CD4-positive, alpha-beta memory T cell (primary cell): Measurements from ENCODE around the gene AZIN2. TPM values are rescaled to one million over a fixed set of nuclear protein-coding genes. Genes with fewer than 3 reads are reported as not detected.
"Not testable (repeated sequence)": the region's sequence is repeated elsewhere in the genome, so short reads cannot be mapped to it uniquely, and the experiment has no call there.

ENCODE experiments used
- CTCF ChIA-PET: fragments of 350-600 bp; sonication (Branson Sonifier 250); formaldehyde crosslinking; loops from one replicate; lab custom pipeline; 2021; ENCODE audit warnings: inconsistent platforms; ENCODE audit not compliant: partially characterized antibody; lab: Charles Lee
- POLR2A ChIA-PET: fragments of 350-600 bp; sonication (Branson Sonifier 250); formaldehyde crosslinking; loops from one replicate; lab custom pipeline; 2021; ENCODE audit not compliant: partially characterized antibody; lab: Charles Lee
- DNase-seq, 5 donors: peaks; one replicate each; pipeline versions ENCODE4 v3.0.0 to v3.0.0-alpha.2; 2020 to 2022; ENCODE audit warnings: mixed read lengths in 1 of 5
- H3K27ac ChIP-seq: one replicate; pipeline ENCODE4 v1.7.0; 2013; ENCODE audit warnings: low read depth, low read length
- H3K27me3 ChIP-seq: 2 replicates; pipeline ENCODE4 v1.7.0; 2013; ENCODE audit warnings: mild to moderate bottlenecking, low read length, moderate library complexity; ENCODE audit not compliant: insufficient read depth
- H3K36me3 ChIP-seq: 2 replicates; pipeline ENCODE4 v1.7.0; 2013; ENCODE audit warnings: mild to moderate bottlenecking, low read length, moderate library complexity; ENCODE audit not compliant: insufficient read depth
- H3K4me1 ChIP-seq: 2 replicates; pipeline ENCODE4 v1.7.0; 2013; ENCODE audit warnings: mild to moderate bottlenecking, low read length, moderate library complexity; ENCODE audit not compliant: insufficient read depth
- H3K4me3 ChIP-seq, 2 donors: one replicate each; pipeline ENCODE4 v1.7.0; 2013; ENCODE audit warnings: low read length in 2 of 2, mild to moderate bottlenecking in 1 of 2
- H3K9me3 ChIP-seq, 2 donors: one replicate each; pipeline ENCODE4 v1.7.0; 2013; ENCODE audit warnings: low read length in 2 of 2, control low read depth in 1 of 2; ENCODE audit not compliant: control insufficient read depth in 1 of 2
- H3K27ac Mint-ChIP-seq, 7 donors: one replicate each; pipeline ENCODE4 v1.8.0; 2020 to 2021; ENCODE audit warnings: mixed read lengths in 7 of 7, mild to moderate bottlenecking in 6 of 7, inconsistent platforms in 3 of 7, moderate library complexity in 3 of 7
- H3K27me3 Mint-ChIP-seq, 2 donors: one replicate each; pipeline ENCODE4 v1.8.0; 2020 to 2021; ENCODE audit warnings: mixed read lengths in 2 of 2
- H3K36me3 Mint-ChIP-seq, 2 donors: one replicate each; pipeline ENCODE4 v1.8.0; 2020 to 2021; ENCODE audit warnings: mixed read lengths in 2 of 2, inconsistent platforms in 1 of 2, mild to moderate bottlenecking in 1 of 2
- H3K4me1 Mint-ChIP-seq, 4 donors: one replicate each; pipeline ENCODE4 v1.8.0; 2020 to 2021; ENCODE audit warnings: mixed read lengths in 4 of 4, mild to moderate bottlenecking in 1 of 4
- H3K4me3 Mint-ChIP-seq, 8 donors: one replicate each; pipeline ENCODE4 v1.8.0; 2020 to 2021; ENCODE audit warnings: mixed read lengths in 8 of 8, mild to moderate bottlenecking in 7 of 8, moderate library complexity in 6 of 8, inconsistent platforms in 3 of 8
- H3K9me3 Mint-ChIP-seq, 8 donors: one replicate each; pipeline ENCODE4 v1.8.0; 2020 to 2021; ENCODE audit warnings: mixed read lengths in 8 of 8, mild to moderate bottlenecking in 5 of 8, inconsistent platforms in 3 of 8, moderate library complexity in 1 of 8
- intact Hi-C: fragments of 100-400 bp; cut with micrococcal nuclease; formaldehyde crosslinking; loops from one replicate; pipeline ENCODE4 v1.15.1; 2023
- polyA plus RNA-seq, 2 donors: library from polyadenylated mRNA; unstranded; fragments of 300-500 nt; fragmentation: Illumina TruSeq; gene quantifications; one replicate each; pipeline ENCODE4 v1.2.3, GENCODE V29; 2021
- total RNA-seq, 2 experiments: library from RNA; stranded (reverse); gene quantifications; one replicate each; pipeline ENCODE4 v1.2.3, GENCODE V29; 2021

AZIN2 gene
- total and polyA plus RNA-seq, 4 experiments from 2014 or later: 5.4 to 8.0 (median 6.8) TPM

- Mint-ChIP-seq H3K36me3 (no peaks in the 10 kb centered on the region), H3K4me1 (peaks cover 25 to 78% (median 53%) of the 10 kb centered on the region in 4 donors), H3K27ac (peak overlapping the region; percentile 51 to 99 (median 96)), H3K4me3 (peak overlapping the region in 2 of 8 donors; percentile 71 to 81), H3K9me3 (no peaks in the 10 kb centered on the region), H3K27me3 (no peaks in the 10 kb centered on the region)
- H3K4me3 ChIP-seq: no peak overlapping the region
- no peaks in the 10 kb centered on the region for H3K27me3 ChIP-seq
- H3K36me3 ChIP-seq: no peaks in the 10 kb centered on the region
- peaks cover 56% of the 10 kb centered on the region for H3K4me1 ChIP-seq
- no peak for DNase-seq
- POLR2A ChIA-PET: interaction anchor here (2.1 to 4.1 kb wide), 3 partner anchors 9 to 29 kb away, joined by 9 to 47 read pairs (median 19); partner anchors contain the start of gene AZIN2
- no peak overlapping the region for H3K27ac ChIP-seq
- CTCF ChIA-PET: interaction anchor here (3.1 to 10.2 kb wide), 3 partner anchors 16 to 164 kb away, joined by 7 to 95 read pairs (median 42); partner anchors contain the start of gene AZIN2
- intact Hi-C loops: loop anchor here (2.0 kb wide), 1 partner anchor 61 kb away; the partner anchor contains the start of gene AK2
- no peaks in the 10 kb centered on the region for H3K9me3 ChIP-seq
Observed at GRCh38 chr1:33097762-33098161, 16.8 kb downstream of the AZIN2 start.

- Histone ChIP-seq H3K4me3 (no peak overlapping the region), H3K36me3 (no peaks in the 10 kb centered on the region), H3K9me3 (no peaks in the 10 kb centered on the region), H3K27ac (peak overlapping the region; percentile 41), H3K4me1 (peaks cover 56% of the 10 kb centered on the region), H3K27me3 (no peaks in the 10 kb centered on the region)
- no peaks in the 10 kb centered on the region for H3K27me3 Mint-ChIP-seq
- no peaks in the 10 kb centered on the region for H3K9me3 Mint-ChIP-seq
- peaks cover 0 to 3% of the 10 kb centered on the region in 2 donors for H3K36me3 Mint-ChIP-seq
- DNase-seq: no peak
- H3K4me3 Mint-ChIP-seq: peak overlapping the region; percentile 15 to 85 (median 76)
- H3K4me1 Mint-ChIP-seq: peaks cover 29 to 78% (median 56%) of the 10 kb centered on the region in 4 donors
- intact Hi-C loops: loop anchor here (2.0 kb wide), 1 partner anchor 62 kb away; the partner anchor contains the start of gene AK2
- ChIA-PET CTCF (interaction anchor here (4.9 to 10.2 kb wide), 2 partner anchors 16 to 29 kb away, joined by 42 to 95 read pairs; partner anchors contain the start of gene AZIN2), POLR2A (interaction anchor here (1.6 to 4.1 kb wide), 3 partner anchors 10 to 31 kb away, joined by 5 to 47 read pairs (median 19); no protein-coding TSS in a partner anchor)
- H3K27ac Mint-ChIP-seq: peak overlapping the region; percentile 88 to 99 (median 97)
Observed at GRCh38 chr1:33098371-33098770, 17.4 kb downstream of the AZIN2 start.

GRCh38 chr1:33099290-33100118, 18.6 kb downstream of the AZIN2 start:
- Histone ChIP-seq H3K9me3 (no peaks in the 10 kb centered on the region), H3K4me3 (peak overlapping the region in 1 of 2 donors; percentile 28), H3K36me3 (no peaks in the 10 kb centered on the region), H3K27me3 (no peaks in the 10 kb centered on the region), H3K4me1 (peaks cover 56% of the 10 kb centered on the region), H3K27ac (peak overlapping the region; percentile 41)
- intact Hi-C loops: loop anchor here (1.0 to 2.0 kb wide), 3 partner anchors 18 to 63 kb away; partner anchors contain the start of genes AK2 and AZIN2
- Mint-ChIP-seq H3K9me3 (no peaks in the 10 kb centered on the region), H3K4me3 (peak overlapping the region; percentile 38 to 85 (median 82)), H3K36me3 (peaks cover 0 to 3% of the 10 kb centered on the region in 2 donors), H3K27me3 (no peaks in the 10 kb centered on the region), H3K4me1 (peaks cover 30 to 76% (median 57%) of the 10 kb centered on the region in 4 donors), H3K27ac (peak overlapping the region; percentile 88 to 99 (median 97))
- CTCF ChIA-PET: interaction anchor here (0.5 to 10.2 kb wide), 9 partner anchors 10 to 167 kb away, joined by 3 to 95 read pairs (median 4); partner anchors contain the start of gene AZIN2
- peak; percentile 81 to 90 (median 85) for DNase-seq
- POLR2A ChIA-PET: interaction anchor here (0.9 to 4.1 kb wide), 11 partner anchors 11 to 250 kb away, joined by 3 to 47 read pairs (median 5); partner anchors contain the start of genes AZIN2 and TRIM62

- intact Hi-C loops, H3K9me3 ChIP-seq, H3K27me3 ChIP-seq, H3K36me3 Mint-ChIP-seq, H3K36me3 ChIP-seq, DNase-seq, H3K27me3 Mint-ChIP-seq, H3K9me3 Mint-ChIP-seq: not testable (repeated sequence)
- Histone ChIP-seq H3K27ac (peak overlapping the region; percentile 41), H3K4me3 (peak overlapping the region in 1 of 2 donors; percentile 28), H3K4me1 (peaks cover 53% of the 10 kb centered on the region)
- peak overlapping the region in 7 of 8 donors; percentile 72 to 85 (median 82) for H3K4me3 Mint-ChIP-seq
- H3K4me1 Mint-ChIP-seq: peaks cover 28 to 70% (median 53%) of the 10 kb centered on the region in 4 donors
- ChIA-PET CTCF (interaction anchor here (1.3 to 10.2 kb wide), 4 partner anchors 11 to 167 kb away, joined by 4 to 95 read pairs (median 6); partner anchors contain the start of gene AZIN2), POLR2A (interaction anchor here (1.4 to 2.9 kb wide), 2 partner anchors 11 to 26 kb away, joined by 3 to 19 read pairs; no protein-coding TSS in a partner anchor)
- peak overlapping the region; percentile 88 to 99 (median 97) for H3K27ac Mint-ChIP-seq
Observed at GRCh38 chr1:33100119-33100415, 19.1 kb downstream of the AZIN2 start.

- no peaks in the 10 kb centered on the region for H3K4me1 Mint-ChIP-seq
- peaks cover 0 to 6% (median 0%) of the 10 kb centered on the region in 8 donors for H3K9me3 Mint-ChIP-seq
- Histone ChIP-seq H3K4me3 (no peak overlapping the region), H3K27me3 (no peaks in the 10 kb centered on the region), H3K9me3 (no peaks in the 10 kb centered on the region), H3K27ac (no peak overlapping the region), H3K36me3 (no peaks in the 10 kb centered on the region), H3K4me1 (no peaks in the 10 kb centered on the region)
- no peaks in the 10 kb centered on the region for H3K27me3 Mint-ChIP-seq
- POLR2A ChIA-PET: no interaction called here
- CTCF ChIA-PET: no interaction called here
- no peak for DNase-seq
- peaks cover 0 to 5% of the 10 kb centered on the region in 2 donors for H3K36me3 Mint-ChIP-seq
- intact Hi-C loops: loop anchor here (5.0 kb wide), 2 partner anchors 187 to 257 kb away; no protein-coding TSS in a partner anchor
- no peak overlapping the region for H3K27ac Mint-ChIP-seq
- no peak overlapping the region for H3K4me3 Mint-ChIP-seq
Observed at GRCh38 chr1:33110477-33110876, 29.5 kb downstream of the AZIN2 start.

- DNase-seq: peak in 1 of 5 donors; percentile 10
- Mint-ChIP-seq H3K36me3 (peaks cover 0 to 5% of the 10 kb centered on the region in 2 donors), H3K27ac (no peak overlapping the region), H3K9me3 (peaks cover 0 to 6% (median 0%) of the 10 kb centered on the region in 8 donors), H3K4me3 (no peak overlapping the region), H3K4me1 (no peaks in the 10 kb centered on the region), H3K27me3 (no peaks in the 10 kb centered on the region)
- no peaks in the 10 kb centered on the region for H3K9me3 ChIP-seq
- H3K4me1 ChIP-seq: no peaks in the 10 kb centered on the region
- no peak overlapping the region for H3K27ac ChIP-seq
- H3K4me3 ChIP-seq: no peak overlapping the region
- intact Hi-C loops: loop anchor here (5.0 kb wide), 2 partner anchors 185 to 255 kb away; no protein-coding TSS in a partner anchor
- no peaks in the 10 kb centered on the region for H3K27me3 ChIP-seq
- H3K36me3 ChIP-seq: no peaks in the 10 kb centered on the region
- ChIA-PET CTCF (interaction anchor here (1.2 kb wide), 1 partner anchor 13 kb away, joined by 3 read pairs; no protein-coding TSS in a partner anchor), POLR2A (no interaction called here)
Observed at GRCh38 chr1:33111965-33112364, 31.0 kb downstream of the AZIN2 start.
